Measurements from ENCODE around the gene UBE2L3.
A peak's percentile ranks its signal among the peaks of the same experiment; 100 is the strongest.

UBE2L3 gene

DNA sequence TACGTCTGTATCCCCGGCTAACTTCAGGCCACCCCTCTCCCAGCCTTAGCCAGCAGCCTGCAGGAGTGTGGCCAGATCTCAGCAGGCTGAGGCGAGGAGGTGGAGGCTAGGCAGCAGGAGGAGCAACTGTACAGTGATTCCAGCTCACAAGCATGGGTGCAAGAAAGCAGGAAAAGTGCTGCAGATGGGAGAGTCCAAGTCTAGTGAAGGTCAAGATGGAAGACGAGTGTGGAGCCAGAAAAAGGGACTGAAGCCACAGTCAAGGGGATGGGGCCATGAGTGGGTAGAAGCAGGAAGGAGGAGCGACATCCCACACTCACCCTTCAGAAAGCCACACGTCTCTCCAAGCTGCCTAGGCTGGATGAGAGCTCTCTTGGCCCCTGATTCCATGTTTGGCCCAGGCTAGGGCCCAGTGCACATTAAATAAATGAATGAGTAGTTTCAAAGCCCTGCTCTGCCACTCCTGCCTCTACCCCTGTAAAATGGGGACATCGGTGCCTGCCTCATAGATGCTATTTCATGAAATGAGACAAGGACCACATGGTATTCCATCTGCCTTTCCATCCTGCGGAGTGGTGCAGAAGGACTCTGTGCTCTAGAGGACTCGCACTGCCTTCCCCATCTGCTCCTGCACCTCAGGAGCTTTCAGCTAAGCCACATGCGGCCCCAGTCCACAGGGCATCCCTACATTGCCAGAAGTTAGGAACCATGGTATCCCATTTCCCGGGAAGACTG lies 59.4 kb downstream of the UBE2L3 start:
- DNase-seq (ENCODE audit: extremely low read depth, low read depth) = no peak

GRCh38 chr22:21628386-21629254 lies 61.1 kb downstream of the UBE2L3 start:
- no peak for TF ChIP-seq CTCF (IDR thresholded peaks at IDR 0.05; ENCODE audit: low read depth, low read length)
- no peak for DNase-seq (ENCODE audit: extremely low read depth, low read depth)

More for the DNA sequence above, 59.4 kb downstream of the UBE2L3 start:
- no peak for TF ChIP-seq CTCF (IDR thresholded peaks at IDR 0.05; ENCODE audit: low read depth, low read length)

DNA sequence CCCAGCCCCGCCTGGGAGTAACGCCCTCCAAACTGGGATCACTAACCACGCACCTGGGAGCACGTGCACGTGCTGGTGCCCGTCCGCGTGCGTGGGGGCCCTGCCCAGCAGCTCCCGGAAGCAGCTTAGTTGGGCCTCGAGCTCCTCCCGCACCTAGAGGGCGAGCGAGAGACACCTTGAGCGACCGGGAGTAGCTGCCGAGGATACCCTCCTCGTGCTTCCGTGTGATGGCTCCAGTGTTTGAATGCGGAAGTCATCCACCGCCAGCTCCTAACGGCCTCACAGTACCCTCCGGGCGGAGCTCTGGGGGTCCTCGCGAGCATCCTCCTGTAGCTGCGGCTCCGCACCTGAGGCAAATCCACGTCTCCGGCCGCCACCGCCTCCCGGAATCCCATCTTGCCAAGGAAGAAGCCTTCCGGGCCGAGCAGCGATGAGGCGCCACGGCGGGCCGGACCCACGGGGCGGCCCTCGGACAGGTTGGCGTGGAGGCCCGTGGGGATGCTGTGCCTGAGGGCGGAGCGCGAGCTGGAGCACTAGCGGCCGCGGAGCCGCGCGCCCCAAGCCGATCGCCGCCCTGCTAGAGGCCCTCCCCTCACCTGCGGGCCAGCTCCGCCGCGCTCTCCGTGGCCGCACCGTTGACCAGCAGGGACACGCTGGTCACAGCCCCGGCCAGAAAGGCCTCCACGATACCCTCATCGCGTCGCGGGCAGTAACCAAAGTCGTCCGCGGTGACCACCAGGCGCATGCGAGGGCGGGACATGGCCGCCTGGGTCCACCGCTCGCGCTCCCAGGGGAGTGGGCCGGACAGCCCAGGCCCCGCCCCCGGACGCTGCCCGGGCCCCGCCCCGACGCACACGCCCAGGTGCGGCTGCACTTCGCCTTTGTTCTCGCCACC lies 62.0 kb downstream of the UBE2L3 start, which contains the start of gene YDJC:
YDJC (minus strand) TSS at position 768 of the 895 bp plus-strand sequence; CDS start at position 760, 8 bp downstream.
- peak; percentile 46 for TF ChIP-seq CTCF (IDR thresholded peaks at IDR 0.05; ENCODE audit: low read depth, low read length)
- peak; percentile 74 for DNase-seq (ENCODE audit: extremely low read depth, low read depth)

DNA sequence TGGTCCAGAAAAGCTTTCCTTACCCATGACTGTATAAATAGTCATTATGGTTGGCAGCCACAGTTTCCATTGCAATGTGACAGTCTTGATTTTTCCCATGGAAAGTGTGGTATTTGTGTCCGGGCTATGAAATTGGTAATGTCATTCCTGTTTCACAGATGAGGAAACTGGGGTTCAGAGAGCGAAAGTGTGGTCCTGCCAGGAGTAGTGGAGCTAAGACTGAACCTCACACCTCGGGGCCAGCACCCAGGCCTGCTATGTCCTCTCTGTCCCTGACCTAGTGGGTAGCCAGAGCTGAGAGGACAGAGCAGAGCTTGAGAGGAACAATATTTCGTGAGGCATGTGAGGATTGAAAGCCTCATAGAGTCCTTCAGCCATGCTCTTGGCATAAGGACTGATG lies 63.5 kb downstream of the UBE2L3 start:
- TF ChIP-seq CTCF (IDR thresholded peaks at IDR 0.05; ENCODE audit: low read depth, low read length) = no peak
- no peak for DNase-seq (ENCODE audit: extremely low read depth, low read depth)

- no peak for DNase-seq (ENCODE audit: extremely low read depth, low read depth)
- TF ChIP-seq CTCF (IDR thresholded peaks at IDR 0.05; ENCODE audit: low read depth, low read length) = no peak
These were observed 64.9 kb downstream of the UBE2L3 start, which contains the start of gene CCDC116 for GRCh38 chr22:21632237-21632895. Gene CCDC116 (plus strand): TSS chr22:21632760. CDS start chr22:21633182, 422 bp downstream.

DNA sequence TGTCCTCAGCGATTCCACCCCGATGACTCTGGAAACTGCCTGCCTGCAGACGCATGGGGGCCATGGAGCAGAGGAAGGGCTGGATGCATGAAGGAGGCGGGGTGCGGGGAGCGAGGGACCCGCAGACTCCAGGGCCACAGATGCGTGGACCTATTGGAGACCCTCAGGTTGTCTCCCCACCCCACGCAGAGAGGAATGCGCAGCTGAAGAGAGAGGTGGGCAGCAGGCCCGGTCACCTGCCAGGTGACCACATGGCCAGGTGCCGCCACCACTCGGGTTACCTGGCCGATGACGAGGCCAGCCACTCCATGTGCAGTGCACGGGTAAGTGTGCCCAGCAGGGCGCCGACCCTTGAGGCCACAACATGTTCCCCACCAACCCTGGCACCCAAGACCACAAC lies 65.4 kb downstream of the UBE2L3 start:
- DNase-seq (ENCODE audit: extremely low read depth, low read depth) = no peak
- TF ChIP-seq CTCF (IDR thresholded peaks at IDR 0.05; ENCODE audit: low read depth, low read length) = no peak

Data from AG09319 (cell line).